GM20431 (cell line): ENCODE data around the gene ZNF281.
"Not testable (repeated sequence)": the region's sequence is repeated elsewhere in the genome, so short reads cannot be mapped to it uniquely, and the experiment has no call there.

ENCODE experiments used
- in situ Hi-C: fragments of 300-500 bp; cut with MseI, MboI; formaldehyde crosslinking; loops from one replicate; pipeline ENCODE4 v1.15.0; 2020; ENCODE audit warnings: low sequenced_read_pairs; ENCODE audit not compliant: unreplicated experiment

Gene ZNF281

GRCh38 chr1:200429221-200429751 lies 19.4 kb upstream of the ZNF281 start:
- in situ Hi-C loops: no loop called here

DNA sequence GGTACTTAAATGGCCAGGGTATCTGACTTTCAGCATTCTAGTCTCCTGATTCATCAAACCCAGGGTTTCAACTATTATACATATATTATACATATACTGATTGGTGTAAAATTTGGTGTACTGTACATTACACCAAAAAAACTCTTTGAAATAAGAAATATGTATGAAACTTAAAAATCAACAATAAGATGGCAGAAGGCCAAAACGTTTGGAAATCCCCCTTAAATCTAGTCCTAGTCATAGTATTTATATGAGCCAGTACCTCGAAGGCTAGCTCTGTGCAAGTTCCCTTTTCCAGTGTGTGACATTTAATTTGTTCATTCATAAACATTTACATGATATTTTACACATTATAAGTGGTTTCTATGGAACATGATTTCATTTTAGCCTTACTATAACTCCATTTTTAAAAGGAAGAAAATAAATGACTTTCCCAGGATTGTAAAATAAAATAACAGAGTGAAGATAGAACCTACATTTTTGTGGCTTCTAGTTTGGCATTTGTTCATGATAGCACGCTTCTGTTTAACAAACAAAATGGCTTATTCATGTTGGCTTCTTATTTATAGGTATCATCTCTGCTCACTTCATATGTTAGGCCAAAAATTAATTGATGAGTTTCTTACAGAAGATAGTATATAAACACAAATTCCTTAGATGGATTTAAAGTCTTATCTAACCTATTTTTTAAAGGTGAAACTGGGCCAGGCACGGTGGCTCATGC lies 18.8 kb upstream of the ZNF281 start:
- in situ Hi-C loops: no loop called here

DNA sequence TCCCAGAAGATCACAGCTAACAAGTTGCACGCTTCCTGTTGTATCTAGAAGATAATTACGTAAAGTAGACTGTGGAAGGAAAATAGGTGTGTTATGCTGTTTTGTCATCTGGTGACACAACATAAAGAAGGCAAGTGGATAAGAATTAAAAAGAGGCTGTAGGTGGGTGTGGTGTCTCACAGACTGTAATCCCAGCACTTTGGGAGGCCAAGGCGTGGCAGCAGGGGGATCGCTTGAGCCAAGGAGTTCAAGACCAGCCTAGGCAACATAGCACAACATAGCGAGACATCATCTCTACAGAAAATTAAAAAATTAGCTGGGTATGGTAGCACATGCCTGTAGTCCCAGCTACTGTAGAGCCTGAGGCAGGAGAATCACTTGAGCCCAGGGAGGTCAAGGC lies 17.9 kb upstream of the ZNF281 start:
- in situ Hi-C loops: no loop called here

DNA sequence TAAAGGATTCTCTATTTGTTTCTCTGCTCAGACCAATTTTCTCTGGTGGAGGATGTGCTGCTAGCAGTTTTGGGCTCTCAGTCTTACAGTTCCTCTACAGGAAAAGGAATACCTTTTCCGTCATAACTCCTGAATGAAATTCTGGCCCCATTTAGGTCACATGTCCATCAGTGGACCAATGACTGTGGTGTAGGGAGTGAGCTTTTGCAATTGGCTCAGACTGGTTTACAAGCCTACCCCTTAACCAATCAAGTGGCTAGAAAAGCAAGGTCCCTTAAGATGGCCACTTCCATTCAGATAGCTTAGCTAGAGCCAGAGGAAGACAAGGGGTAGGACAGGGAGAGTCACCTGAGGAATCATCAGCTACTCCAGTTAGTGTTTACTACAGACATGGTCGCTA lies 16.4 kb upstream of the ZNF281 start:
- in situ Hi-C loops: no loop called here

- in situ Hi-C loops: no loop called here
Observed at GRCh38 chr1:200423235-200423634, 13.4 kb upstream of the ZNF281 start.

GRCh38 chr1:200422211-200422610 lies 12.4 kb upstream of the ZNF281 start:
- in situ Hi-C loops: no loop called here

- in situ Hi-C loops: no loop called here
Observed at GRCh38 chr1:200415789-200416593, 6.2 kb upstream of the ZNF281 start.

- in situ Hi-C loops: no loop called here
Observed at GRCh38 chr1:200415227-200415626, 5.4 kb upstream of the ZNF281 start.

GRCh38 chr1:200414657-200415056 lies 4.8 kb upstream of the ZNF281 start:
- in situ Hi-C loops: no loop called here

DNA sequence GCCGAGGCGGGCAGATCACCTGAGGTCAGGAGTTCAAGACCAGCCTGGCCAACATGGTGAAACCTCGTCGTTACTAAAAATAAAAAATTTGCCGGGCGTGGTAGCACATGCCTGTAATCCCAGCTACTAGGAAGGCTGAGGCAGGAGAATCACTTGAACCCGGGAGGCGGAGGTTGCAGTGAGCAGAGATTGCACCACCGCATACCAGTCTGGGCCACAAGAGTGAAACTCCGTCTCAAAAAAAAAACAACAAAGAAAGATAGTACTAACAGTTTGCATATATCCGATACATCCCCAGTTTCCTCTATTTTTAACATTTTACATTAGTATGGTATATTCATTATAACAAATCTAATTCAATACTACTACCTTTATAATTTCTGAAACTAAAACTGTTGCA lies 3.9 kb upstream of the ZNF281 start:
- in situ Hi-C loops: not testable (repeated sequence)

GRCh38 chr1:200411406-200412257 lies 1.8 kb upstream of the ZNF281 start:
- in situ Hi-C loops: no loop called here

DNA sequence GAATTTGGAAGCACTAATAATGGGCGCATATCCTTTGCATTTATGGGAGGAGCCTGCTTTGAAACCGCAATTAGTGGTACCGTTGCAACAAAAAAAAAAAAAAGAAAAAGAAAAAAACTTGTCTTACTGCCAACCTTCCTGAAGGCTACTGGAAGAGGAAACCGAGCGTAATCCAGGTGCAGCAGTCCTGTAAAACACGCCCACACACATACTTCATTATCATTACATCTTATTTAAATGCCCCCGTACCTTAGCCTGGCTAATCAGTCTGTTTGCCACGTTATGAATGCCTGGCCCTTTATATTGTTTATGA lies 686 bp upstream of the ZNF281 start:
- in situ Hi-C loops: no loop called here

GRCh38 chr1:200409203-200409760 lies 554 bp downstream of the ZNF281 start:
- in situ Hi-C loops: no loop called here

- in situ Hi-C loops: no loop called here
Observed at GRCh38 chr1:200406161-200406797, 3.6 kb downstream of the ZNF281 start.

- in situ Hi-C loops: no loop called here
Observed at GRCh38 chr1:200405264-200405663, 4.6 kb downstream of the ZNF281 start.

DNA sequence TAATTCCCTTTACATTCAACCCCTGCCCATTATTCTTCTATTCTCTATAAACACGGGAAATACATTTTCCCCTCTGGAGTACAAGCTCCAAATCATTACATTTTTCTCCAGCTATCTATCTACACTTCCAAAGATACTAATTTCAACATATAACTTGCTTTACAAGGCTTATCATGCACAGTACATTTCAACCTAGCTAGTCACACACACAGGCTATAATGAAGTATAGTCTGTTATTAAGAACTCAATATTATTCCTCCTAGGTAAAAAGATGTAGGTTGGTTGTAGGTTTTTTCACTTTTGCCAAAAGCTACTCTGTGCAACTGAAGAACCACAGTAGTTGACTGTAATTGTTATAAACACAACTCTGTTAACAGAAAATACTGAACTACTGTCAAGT lies 8.1 kb downstream of the ZNF281 start:
- in situ Hi-C loops: no loop called here

GRCh38 chr1:200401263-200401662 lies 8.6 kb downstream of the ZNF281 start:
- in situ Hi-C loops: no loop called here

DNA sequence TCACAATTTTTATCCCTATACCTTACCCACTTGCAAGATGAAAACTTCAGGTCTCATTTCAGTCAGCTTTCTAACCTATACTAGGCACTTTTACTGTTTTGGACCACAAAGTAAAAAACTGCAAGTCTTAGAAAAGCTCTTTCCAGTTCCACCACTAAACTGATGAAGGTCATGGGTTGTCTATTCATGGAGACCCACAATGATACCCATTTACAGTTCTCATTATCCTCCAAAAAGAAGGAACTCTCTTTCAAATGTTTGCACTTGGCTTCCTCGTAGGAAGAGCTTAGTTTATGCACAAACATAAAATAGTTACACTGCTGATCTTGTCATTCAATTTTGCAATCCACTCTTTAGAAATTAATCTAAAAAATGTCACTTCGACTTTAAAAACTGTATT lies 9.3 kb downstream of the ZNF281 start:
- in situ Hi-C loops: no loop called here

DNA sequence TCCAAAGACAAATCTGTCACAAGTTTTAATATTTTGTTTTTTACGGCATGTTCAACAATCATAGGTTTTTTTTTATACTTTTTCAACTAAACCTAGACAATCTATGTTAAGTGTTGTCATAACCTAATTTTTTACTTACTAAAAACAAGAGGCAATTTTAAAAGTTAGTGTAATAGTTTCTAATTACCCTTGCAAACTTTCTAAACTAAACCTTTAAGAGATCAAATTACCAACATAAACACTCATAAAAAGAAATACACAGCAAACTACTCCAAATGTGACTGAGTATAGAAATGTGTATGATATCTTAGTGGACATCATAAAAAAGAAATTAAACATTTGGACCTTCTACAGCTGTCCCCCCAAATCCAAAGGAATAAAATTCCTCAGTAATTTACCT lies 10.0 kb downstream of the ZNF281 start:
- in situ Hi-C loops: no loop called here

DNA sequence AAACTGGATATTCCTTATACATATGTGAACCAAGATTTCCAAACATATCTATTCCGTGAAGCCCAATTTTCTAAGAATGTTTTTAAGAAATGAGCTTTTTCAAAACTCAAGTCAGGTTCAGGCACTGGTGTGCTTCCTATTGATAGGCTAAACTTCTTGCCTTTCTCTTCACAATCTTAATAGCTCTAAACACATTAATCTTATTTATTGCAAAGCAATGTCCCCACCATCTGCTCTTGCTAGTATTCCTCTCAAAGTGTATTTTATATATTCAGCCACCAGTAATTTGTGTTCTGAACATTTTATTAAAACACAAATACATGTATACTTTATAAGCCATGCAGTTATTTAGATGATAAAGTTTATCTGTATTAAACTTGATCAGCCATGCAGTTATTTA lies 11.5 kb downstream of the ZNF281 start:
- in situ Hi-C loops: no loop called here
